DMS53 (cell line): ENCODE data around the gene MDFI.

ENCODE experiments used
- DNase-seq: peaks from one replicate; lab custom pipeline; 2025; lab: John Stamatoyannopoulos, UW

MDFI gene

GRCh38 chr6:41650120-41650519 is 11.9 kb downstream of the MDFI start:
- DNase-seq: no peak

- DNase-seq: no peak
These were observed 13.1 kb downstream of the MDFI start for GRCh38 chr6:41651246-41651961.

GRCh38 chr6:41651962-41652657 is 13.8 kb downstream of the MDFI start:
- peak; percentile 22 for DNase-seq

GRCh38 chr6:41652866-41653652 is 14.8 kb downstream of the MDFI start:
- DNase-seq: peak; percentile 95

- no peak for DNase-seq
These were observed 15.4 kb downstream of the MDFI start for GRCh38 chr6:41653691-41654090.

GRCh38 chr6:41654151-41654697 is 16.0 kb downstream of the MDFI start:
- DNase-seq: no peak

- DNase-seq: no peak
These were observed 16.5 kb downstream of the MDFI start for GRCh38 chr6:41654698-41655151.

GRCh38 chr6:41655176-41655575 is 16.9 kb downstream of the MDFI start:
- no peak for DNase-seq

- DNase-seq: peak; percentile 37
These were observed 17.4 kb downstream of the MDFI start for GRCh38 chr6:41655646-41656001.

GRCh38 chr6:41656002-41656691 is 17.9 kb downstream of the MDFI start:
- DNase-seq: peak; percentile 51

- no peak for DNase-seq
These were observed 19.1 kb downstream of the MDFI start for GRCh38 chr6:41657131-41658094.

- DNase-seq: no peak
These were observed 20.4 kb downstream of the MDFI start for GRCh38 chr6:41658636-41659035.

- DNase-seq: peak; percentile 22
These were observed 21.7 kb downstream of the MDFI start for GRCh38 chr6:41659935-41660334.

GRCh38 chr6:41663568-41663967 is 25.3 kb downstream of the MDFI start:
- DNase-seq: no peak

- no peak for DNase-seq
These were observed 26.0 kb downstream of the MDFI start for GRCh38 chr6:41664271-41664670.

GRCh38 chr6:41667195-41667594 is 28.9 kb downstream of the MDFI start:
- DNase-seq: no peak

GRCh38 chr6:41668968-41669367 is 30.7 kb downstream of the MDFI start:
- no peak for DNase-seq

- DNase-seq: no peak
These were observed 32.6 kb downstream of the MDFI start for GRCh38 chr6:41670703-41671360.

- no peak for DNase-seq
These were observed 33.1 kb downstream of the MDFI start for GRCh38 chr6:41671376-41671775.

GRCh38 chr6:41672016-41672415 is 33.7 kb downstream of the MDFI start:
- DNase-seq: no peak
